Activated CD4-positive, alpha-beta T cell treated with anti-CD3 and anti-CD28 coated beads for 36 hours (primary cell): ENCODE measurements around the gene NEK6. TPM values are rescaled to one million over a fixed set of nuclear protein-coding genes. Genes with fewer than 3 reads are reported as not detected.

ENCODE experiments used
- ATAC-seq: fragments of 200-7000 bp; cut with Tn5 transposase; one replicate; pipeline ENCODE4 v1.10.0; 2021; ENCODE audit warnings: mild to moderate bottlenecking, moderate library complexity
- CTCF ChIA-PET: fragments of 350-600 bp; sonication (Branson Sonifier 250); formaldehyde crosslinking; loops from one replicate; lab custom pipeline; 2021; ENCODE audit warnings: antibody characterized with exemption; lab: Charles Lee
- POLR2A ChIA-PET: fragments of 350-600 bp; sonication (Branson Sonifier 250); formaldehyde crosslinking; loops from one replicate; lab custom pipeline; 2021; ENCODE audit warnings: antibody characterized with exemption, inconsistent platforms; lab: Charles Lee
- DNase-seq: peaks from one replicate; pipeline ENCODE4 v3.0.0-alpha.2; 2020
- H3K27ac Mint-ChIP-seq: one replicate; pipeline ENCODE4 v1.8.0; 2021; ENCODE audit warnings: mixed read lengths
- H3K27me3 Mint-ChIP-seq: one replicate; pipeline ENCODE4 v1.8.0; 2021; ENCODE audit warnings: mixed read lengths
- H3K36me3 Mint-ChIP-seq: one replicate; pipeline ENCODE4 v1.8.0; 2021; ENCODE audit warnings: low read depth, mixed read lengths
- H3K4me1 Mint-ChIP-seq: one replicate; pipeline ENCODE4 v1.8.0; 2021; ENCODE audit warnings: mixed read lengths
- H3K4me3 Mint-ChIP-seq: one replicate; pipeline ENCODE4 v1.8.0; 2021; ENCODE audit warnings: mild to moderate bottlenecking, moderate library complexity, mixed read lengths
- H3K9me3 Mint-ChIP-seq: one replicate; pipeline ENCODE4 v1.8.0; 2021; ENCODE audit warnings: low read depth, mixed read lengths
- intact Hi-C, 2 experiments: fragments of 100-400 bp; cut with DNase I in 1 of 2; cut with micrococcal nuclease in 1 of 2; formaldehyde crosslinking; loops; one replicate each; pipeline versions ENCODE4 v1.14.2 to v1.15.1; 2022 to 2024; cut with DNase I, micrococcal nuclease
- total RNA-seq, 2 experiments: library from RNA; stranded (reverse); gene quantifications; one replicate each; pipeline ENCODE4 v1.2.3, GENCODE V29; 2021

The NEK6 gene
- total RNA-seq, 2 experiments from 2014 or later = 6.4 to 10.1 TPM

- Mint-ChIP-seq H3K36me3 (peaks cover 22% of the 10 kb centered on the region), H3K4me3 (no peak overlapping the region), H3K9me3 (no peaks in the 10 kb centered on the region), H3K27ac (no peak overlapping the region), H3K27me3 (no peaks in the 10 kb centered on the region), H3K4me1 (peaks cover 26% of the 10 kb centered on the region)
- ChIA-PET POLR2A (no interaction called here), CTCF (interaction anchor here (1.4 to 2.7 kb wide), 2 partner anchors 10 to 16 kb away, joined by 3 to 9 read pairs; no protein-coding TSS in a partner anchor)
- DNase-seq = no peak
- intact Hi-C loops = no loop called here
- ATAC-seq = no peak
Observed at GRCh38 chr9:124375726-124376125, 118.0 kb downstream of the NEK6 start.

GRCh38 chr9:124376329-124376728 lies 118.6 kb downstream of the NEK6 start:
- H3K4me1 Mint-ChIP-seq = peaks cover 25% of the 10 kb centered on the region
- DNase-seq = no peak
- no peak overlapping the region for H3K4me3 Mint-ChIP-seq
- ChIA-PET CTCF (interaction anchor here (1.4 to 2.7 kb wide), 2 partner anchors 11 to 15 kb away, joined by 3 to 9 read pairs; no protein-coding TSS in a partner anchor), POLR2A (no interaction called here)
- ATAC-seq = no peak
- H3K27me3 Mint-ChIP-seq = no peaks in the 10 kb centered on the region
- H3K36me3 Mint-ChIP-seq = peaks cover 22% of the 10 kb centered on the region
- H3K27ac Mint-ChIP-seq = no peak overlapping the region
- intact Hi-C loops = no loop called here
- no peaks in the 10 kb centered on the region for H3K9me3 Mint-ChIP-seq

- DNase-seq = no peak
- CTCF ChIA-PET = interaction anchor here (0.6 to 2.7 kb wide), 6 partner anchors 9 to 252 kb away, joined by 3 to 9 read pairs (median 4); no protein-coding TSS in a partner anchor
- Mint-ChIP-seq H3K27ac (no peak overlapping the region), H3K36me3 (peaks cover 24% of the 10 kb centered on the region), H3K9me3 (no peaks in the 10 kb centered on the region), H3K4me1 (peaks cover 23% of the 10 kb centered on the region), H3K4me3 (no peak overlapping the region), H3K27me3 (no peaks in the 10 kb centered on the region)
- POLR2A ChIA-PET = interaction anchor here (0.6 kb wide), 1 partner anchor 524 kb away, joined by 3 read pairs; no protein-coding TSS in a partner anchor
- intact Hi-C loops = no loop called here
- no peak for ATAC-seq
Observed at GRCh38 chr9:124377551-124378406, 120.0 kb downstream of the NEK6 start.

GRCh38 chr9:124381170-124381945 lies 123.6 kb downstream of the NEK6 start:
- H3K36me3 Mint-ChIP-seq = peaks cover 27% of the 10 kb centered on the region
- intact Hi-C loops = no loop called here
- H3K4me3 Mint-ChIP-seq = no peak overlapping the region
- peaks cover 22% of the 10 kb centered on the region for H3K4me1 Mint-ChIP-seq
- H3K9me3 Mint-ChIP-seq = no peaks in the 10 kb centered on the region
- H3K27me3 Mint-ChIP-seq = no peaks in the 10 kb centered on the region
- ChIA-PET POLR2A (no interaction called here), CTCF (no interaction called here)
- no peak overlapping the region for H3K27ac Mint-ChIP-seq
- ATAC-seq (peak; percentile 92), DNase-seq (peak; percentile 37)

- Mint-ChIP-seq H3K9me3 (no peaks in the 10 kb centered on the region), H3K27ac (no peak overlapping the region), H3K36me3 (peaks cover 26% of the 10 kb centered on the region), H3K27me3 (no peaks in the 10 kb centered on the region), H3K4me1 (peaks cover 36% of the 10 kb centered on the region), H3K4me3 (no peak overlapping the region)
- no peak for ATAC-seq
- intact Hi-C loops = no loop called here
- ChIA-PET CTCF (interaction anchor here (0.6 to 1.6 kb wide), 6 partner anchors 10 to 1602 kb away, joined by 3 to 5 read pairs (median 3); no protein-coding TSS in a partner anchor), POLR2A (no interaction called here)
- DNase-seq = no peak
Observed at GRCh38 chr9:124384210-124384609, 126.5 kb downstream of the NEK6 start.

GRCh38 chr9:124384846-124385245 lies 127.1 kb downstream of the NEK6 start:
- peaks cover 21% of the 10 kb centered on the region for H3K36me3 Mint-ChIP-seq
- H3K27ac Mint-ChIP-seq = no peak overlapping the region
- intact Hi-C loops = no loop called here
- ChIA-PET POLR2A (interaction anchor here (0.6 kb wide), 1 partner anchor 16 kb away, joined by 6 read pairs; no protein-coding TSS in a partner anchor), CTCF (interaction anchor here (0.6 to 1.6 kb wide), 5 partner anchors 10 to 1603 kb away, joined by 3 to 4 read pairs (median 3); no protein-coding TSS in a partner anchor)
- no peak for ATAC-seq
- DNase-seq = no peak
- H3K27me3 Mint-ChIP-seq = no peaks in the 10 kb centered on the region
- H3K4me3 Mint-ChIP-seq = no peak overlapping the region
- no peaks in the 10 kb centered on the region for H3K9me3 Mint-ChIP-seq
- peaks cover 39% of the 10 kb centered on the region for H3K4me1 Mint-ChIP-seq

- Mint-ChIP-seq H3K36me3 (peaks cover 16% of the 10 kb centered on the region), H3K9me3 (no peaks in the 10 kb centered on the region), H3K27ac (no peak overlapping the region), H3K27me3 (no peaks in the 10 kb centered on the region), H3K4me3 (no peak overlapping the region), H3K4me1 (peaks cover 43% of the 10 kb centered on the region)
- ATAC-seq = no peak
- ChIA-PET CTCF (interaction anchor here (1.3 to 1.4 kb wide), 2 partner anchors 15 to 65 kb away, joined by 4 to 5 read pairs; no protein-coding TSS in a partner anchor), POLR2A (interaction anchor here (0.6 to 1.0 kb wide), 2 partner anchors 15 to 22 kb away, joined by 4 to 6 read pairs; no protein-coding TSS in a partner anchor)
- no peak for DNase-seq
- intact Hi-C loops = loop anchor here in 1 of 2 experiments (2.0 kb wide), 1 partner anchor 259 kb away; no protein-coding TSS in a partner anchor
Observed at GRCh38 chr9:124385623-124386022, 127.9 kb downstream of the NEK6 start.

GRCh38 chr9:124386201-124386600 lies 128.5 kb downstream of the NEK6 start:
- H3K27me3 Mint-ChIP-seq = no peaks in the 10 kb centered on the region
- H3K4me3 Mint-ChIP-seq = no peak overlapping the region
- POLR2A ChIA-PET = interaction anchor here (1.0 kb wide), 1 partner anchor 21 kb away, joined by 4 read pairs; no protein-coding TSS in a partner anchor
- intact Hi-C loops = loop anchor here in 1 of 2 experiments (2.0 kb wide), 1 partner anchor 259 kb away; no protein-coding TSS in a partner anchor
- DNase-seq = no peak
- no peak for ATAC-seq
- no peaks in the 10 kb centered on the region for H3K9me3 Mint-ChIP-seq
- no peak overlapping the region for H3K27ac Mint-ChIP-seq
- H3K4me1 Mint-ChIP-seq = peaks cover 45% of the 10 kb centered on the region
- CTCF ChIA-PET = interaction anchor here (1.2 to 1.5 kb wide), 5 partner anchors 8 to 24 kb away, joined by 3 to 5 read pairs (median 4); no protein-coding TSS in a partner anchor
- H3K36me3 Mint-ChIP-seq = peaks cover 16% of the 10 kb centered on the region

GRCh38 chr9:124388275-124389048 lies 130.7 kb downstream of the NEK6 start:
- H3K36me3 Mint-ChIP-seq = peaks cover 11% of the 10 kb centered on the region
- no peak for ATAC-seq
- ChIA-PET CTCF (interaction anchor here (0.5 to 0.9 kb wide), 2 partner anchors 26 to 336 kb away, joined by 3 to 5 read pairs; no protein-coding TSS in a partner anchor), POLR2A (no interaction called here)
- DNase-seq = no peak
- intact Hi-C loops = no loop called here
- no peaks in the 10 kb centered on the region for H3K27me3 Mint-ChIP-seq
- H3K9me3 Mint-ChIP-seq = no peaks in the 10 kb centered on the region
- peaks cover 49% of the 10 kb centered on the region for H3K4me1 Mint-ChIP-seq
- H3K4me3 Mint-ChIP-seq = no peak overlapping the region
- H3K27ac Mint-ChIP-seq = no peak overlapping the region

- ChIA-PET CTCF (interaction anchor here (0.5 to 0.9 kb wide), 3 partner anchors 12 to 335 kb away, joined by 3 to 5 read pairs (median 3); no protein-coding TSS in a partner anchor), POLR2A (no interaction called here)
- peaks cover 58% of the 10 kb centered on the region for H3K4me1 Mint-ChIP-seq
- no peak overlapping the region for H3K27ac Mint-ChIP-seq
- H3K4me3 Mint-ChIP-seq = no peak overlapping the region
- DNase-seq = no peak
- peaks cover 8% of the 10 kb centered on the region for H3K36me3 Mint-ChIP-seq
- no peaks in the 10 kb centered on the region for H3K27me3 Mint-ChIP-seq
- no peak for ATAC-seq
- H3K9me3 Mint-ChIP-seq = no peaks in the 10 kb centered on the region
- intact Hi-C loops = no loop called here
Observed at GRCh38 chr9:124389146-124389939, 131.6 kb downstream of the NEK6 start.
